Stimulated activated CD4-positive, alpha-beta T cell treated with anti-CD3 and anti-CD28 coated beads, Interleukin-1b, Interleukin-23, amount 100 ng/mL, for 48 hours (primary cell): ENCODE measurements around the gene THRB.

Source experiments
- DNase-seq: peaks from one replicate; pipeline ENCODE4 v3.0.0-alpha.2; 2020

The THRB gene

DNA sequence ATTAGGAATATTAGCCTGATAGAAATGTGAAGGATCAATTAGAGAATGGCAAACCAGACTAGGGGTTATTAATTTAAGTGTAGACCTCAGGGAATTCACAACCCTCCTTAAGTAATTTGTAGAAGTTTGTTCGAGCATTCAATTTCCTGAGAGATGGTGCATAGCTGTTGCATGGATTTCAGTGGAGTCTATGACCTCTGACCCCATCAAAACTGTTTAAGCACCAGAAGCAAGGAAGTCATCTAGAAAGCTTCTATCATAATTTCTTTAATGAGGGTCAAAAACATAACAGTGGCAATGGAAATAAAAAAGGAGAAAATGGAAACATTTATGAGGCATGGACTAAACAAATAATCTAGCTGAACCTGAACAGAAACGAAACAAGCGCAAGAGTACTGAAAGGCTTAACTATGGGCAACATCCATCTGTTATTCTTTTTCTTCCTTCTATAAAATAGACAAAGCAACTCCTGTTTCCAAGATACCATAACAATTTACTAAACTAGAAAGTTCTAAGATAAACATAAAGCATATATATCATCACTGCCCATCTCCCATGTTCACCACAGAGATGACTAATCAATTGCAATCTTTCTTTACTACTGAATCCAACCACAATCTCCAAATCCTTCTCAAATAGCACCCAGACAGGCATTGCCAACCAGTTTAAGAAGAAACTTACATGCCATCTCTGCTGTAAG is 151.4 kb downstream of the THRB start:
- no peak for DNase-seq

- no peak for DNase-seq
Observed at GRCh38 chr3:24342275-24342674, 152.4 kb downstream of the THRB start.

DNA sequence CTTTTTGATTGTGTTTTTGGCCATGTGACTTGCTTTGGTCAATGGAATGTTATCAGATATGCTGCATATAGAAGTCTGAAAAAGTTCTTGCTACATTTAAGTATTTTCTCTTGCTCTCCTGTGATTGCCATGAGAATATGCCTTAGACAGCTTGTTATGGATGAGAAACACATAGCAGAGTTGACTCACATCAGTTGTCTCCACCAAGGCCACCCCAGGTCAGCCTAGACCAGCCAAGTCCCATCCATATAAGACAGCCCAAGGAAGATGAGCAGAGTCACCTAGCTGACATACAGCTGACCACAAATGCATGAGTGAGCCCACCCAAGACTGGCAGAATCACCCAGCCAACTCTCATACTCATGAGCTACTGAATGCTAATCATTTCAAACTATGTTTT is 153.0 kb downstream of the THRB start:
- DNase-seq: no peak

GRCh38 chr3:24340966-24341365 is 153.7 kb downstream of the THRB start:
- DNase-seq: no peak

GRCh38 chr3:24340161-24340560 is 154.5 kb downstream of the THRB start:
- no peak for DNase-seq

GRCh38 chr3:24339266-24339825 is 155.3 kb downstream of the THRB start:
- no peak for DNase-seq

- DNase-seq: no peak
Observed at GRCh38 chr3:24338409-24339130, 156.1 kb downstream of the THRB start.

DNA sequence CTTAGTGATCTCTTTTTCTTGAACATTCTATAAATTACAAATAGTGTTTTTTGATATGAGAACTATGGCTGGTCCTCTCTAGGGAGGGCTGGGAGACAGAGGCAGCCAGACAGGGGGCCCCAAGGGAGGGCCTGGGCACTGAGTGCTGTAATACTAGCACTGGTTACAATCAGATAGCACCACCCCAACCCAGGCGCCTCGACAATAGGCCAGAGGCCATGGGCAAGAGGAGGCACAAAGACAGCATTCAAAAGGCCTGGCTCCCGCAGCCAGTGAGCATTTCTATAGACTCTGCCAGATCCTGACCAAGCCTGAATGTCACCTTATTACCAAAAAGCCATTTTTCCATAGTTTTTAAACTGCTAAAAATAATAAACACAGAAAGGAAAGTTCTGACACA is 158.5 kb downstream of the THRB start:
- no peak for DNase-seq

GRCh38 chr3:24332092-24332491 is 162.6 kb downstream of the THRB start:
- no peak for DNase-seq

DNA sequence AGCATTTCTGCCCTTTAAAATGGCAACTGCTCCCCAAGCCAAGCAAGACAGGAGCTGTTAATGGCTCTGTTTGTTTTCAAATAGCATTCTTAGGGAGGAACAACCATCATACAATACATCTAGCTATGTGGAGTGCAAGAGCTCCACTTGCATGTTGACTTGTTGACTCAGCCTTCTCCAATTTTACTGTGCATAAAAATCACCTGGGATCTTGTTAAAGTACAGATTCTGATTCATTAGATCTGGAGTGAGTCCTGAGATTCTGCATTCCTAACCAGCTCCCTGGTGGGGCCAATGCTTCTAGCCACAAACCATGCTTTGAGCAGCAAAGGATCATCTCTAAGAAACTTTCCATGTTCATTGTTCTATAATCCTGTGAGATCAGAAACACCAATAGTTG is 171.4 kb downstream of the THRB start:
- DNase-seq: no peak

DNA sequence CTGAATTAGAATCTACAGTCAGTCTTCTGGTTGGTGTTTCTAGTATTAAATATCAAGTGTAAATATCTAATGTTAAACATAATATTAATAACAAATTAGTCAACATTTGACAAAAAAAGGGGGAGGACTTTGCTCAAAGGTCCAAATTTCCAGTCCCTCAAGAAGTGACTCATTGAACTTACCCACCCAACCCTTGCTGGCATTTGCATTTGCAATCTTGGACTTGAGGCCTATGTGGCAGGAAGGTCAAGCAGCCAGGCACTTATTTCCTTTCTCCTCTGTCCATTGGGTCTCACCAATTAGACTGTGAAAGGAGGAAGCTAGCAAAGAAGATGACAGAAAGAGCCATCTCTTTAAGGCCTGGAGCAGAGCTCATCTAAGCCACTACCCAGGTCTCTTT is 174.0 kb downstream of the THRB start:
- no peak for DNase-seq

DNA sequence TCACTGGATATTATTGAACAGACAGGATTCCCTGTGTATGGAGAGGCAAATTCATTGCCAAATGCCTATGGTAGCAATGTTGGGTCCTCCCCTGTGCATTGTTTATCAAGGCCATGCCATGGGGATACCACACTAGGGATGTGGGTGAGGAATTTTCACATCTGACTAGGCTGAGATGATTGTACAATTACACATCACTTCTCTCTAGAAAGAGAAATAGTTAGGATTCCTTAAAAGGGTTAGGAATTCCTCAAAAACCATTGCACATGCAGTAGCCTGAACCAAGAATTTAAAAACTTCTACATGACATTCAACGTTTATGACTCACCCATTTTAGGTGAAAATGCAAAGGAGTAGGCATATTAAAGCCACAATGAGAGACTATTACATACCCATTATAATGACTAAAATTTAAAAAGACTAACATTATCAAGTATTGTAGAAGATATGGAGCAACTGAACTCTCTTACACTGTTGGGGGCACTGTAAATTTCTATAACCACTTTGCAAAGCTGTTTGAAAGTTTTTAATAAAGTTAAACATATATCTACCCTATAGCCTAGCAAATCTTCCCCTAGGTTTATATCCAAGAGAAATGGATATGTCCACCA is 175.9 kb downstream of the THRB start:
- no peak for DNase-seq

DNA sequence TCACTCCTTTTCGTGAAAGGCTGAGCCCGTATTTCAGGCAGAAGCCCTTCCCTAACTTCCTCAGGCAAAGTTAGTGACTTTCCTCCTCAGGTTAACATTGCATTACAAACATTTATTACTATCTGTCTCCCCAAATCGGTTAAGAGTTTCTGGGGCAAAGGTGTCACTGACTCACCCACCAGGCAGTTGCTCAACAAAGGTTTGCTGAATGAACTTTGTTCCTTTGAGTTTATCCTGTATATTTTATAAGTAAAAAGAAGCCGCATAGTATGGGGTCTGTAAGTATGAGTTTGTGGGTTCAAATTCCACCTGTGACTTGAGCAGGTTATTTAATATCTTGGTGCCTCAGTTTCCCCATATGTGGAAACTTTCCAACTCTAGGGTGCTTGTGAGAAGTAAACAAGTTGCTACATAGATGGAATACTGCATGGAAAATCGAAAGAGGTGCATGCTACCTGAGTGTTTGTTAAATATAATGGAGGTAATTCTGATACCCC is 177.7 kb downstream of the THRB start:
- no peak for DNase-seq

DNA sequence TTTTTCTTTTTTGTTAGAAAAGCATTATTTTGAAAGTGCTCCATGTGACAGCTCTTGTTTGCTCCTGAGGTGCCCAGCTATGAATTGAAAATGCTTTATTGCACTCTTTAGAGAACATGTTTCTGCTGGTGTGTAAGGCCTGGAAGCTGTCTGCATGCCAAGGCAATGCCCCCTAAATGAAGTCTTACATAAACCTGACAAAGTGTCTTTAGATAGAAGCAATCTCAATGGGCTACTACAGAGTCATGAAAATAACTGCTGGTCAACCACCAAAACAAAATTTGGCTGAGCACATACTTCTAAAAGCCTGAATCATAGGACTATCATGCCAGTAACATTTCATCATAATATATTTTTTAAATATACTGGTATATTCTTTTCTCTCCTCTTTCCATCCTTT is 178.7 kb downstream of the THRB start:
- DNase-seq: no peak

- DNase-seq: no peak
Observed at GRCh38 chr3:24315356-24315755, 179.3 kb downstream of the THRB start.

DNA sequence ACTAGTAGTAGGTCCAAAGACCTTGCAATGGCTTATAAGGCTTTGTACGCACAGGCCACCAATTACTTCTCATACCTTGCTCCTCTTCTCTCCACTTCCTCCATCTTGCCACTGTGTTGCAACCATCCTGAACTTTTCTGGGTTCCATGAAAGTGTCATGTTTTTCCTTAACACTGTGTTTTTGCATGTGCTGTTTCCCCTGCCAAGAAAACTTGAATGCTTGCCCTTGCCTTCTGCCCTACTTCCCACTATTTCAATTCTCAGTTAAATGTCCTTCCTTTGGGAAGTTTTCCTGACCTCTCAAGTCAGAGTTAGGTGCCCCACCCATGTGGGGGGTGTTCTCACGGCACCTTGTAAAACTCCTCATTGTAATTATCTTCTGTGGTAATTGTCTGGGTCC is 182.8 kb downstream of the THRB start:
- no peak for DNase-seq

DNA sequence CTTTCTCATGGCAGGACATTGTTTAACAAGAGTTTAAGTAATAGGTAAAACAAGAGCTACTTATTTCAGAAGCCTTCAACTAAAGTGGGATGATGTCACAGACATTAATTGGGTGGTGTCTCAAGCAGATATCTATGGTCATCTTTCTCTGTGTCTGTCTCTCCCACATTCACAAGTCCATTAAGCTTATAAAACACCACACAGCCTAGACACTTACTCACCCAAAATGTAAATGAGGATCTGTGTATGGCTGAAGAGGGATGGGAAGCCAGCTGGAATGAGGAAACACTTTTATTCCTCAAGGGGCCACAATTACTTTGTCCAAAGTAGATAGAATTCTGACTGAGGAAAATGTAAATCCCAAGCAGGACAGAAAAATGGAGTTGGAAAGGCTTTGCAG is 183.8 kb downstream of the THRB start:
- no peak for DNase-seq

DNA sequence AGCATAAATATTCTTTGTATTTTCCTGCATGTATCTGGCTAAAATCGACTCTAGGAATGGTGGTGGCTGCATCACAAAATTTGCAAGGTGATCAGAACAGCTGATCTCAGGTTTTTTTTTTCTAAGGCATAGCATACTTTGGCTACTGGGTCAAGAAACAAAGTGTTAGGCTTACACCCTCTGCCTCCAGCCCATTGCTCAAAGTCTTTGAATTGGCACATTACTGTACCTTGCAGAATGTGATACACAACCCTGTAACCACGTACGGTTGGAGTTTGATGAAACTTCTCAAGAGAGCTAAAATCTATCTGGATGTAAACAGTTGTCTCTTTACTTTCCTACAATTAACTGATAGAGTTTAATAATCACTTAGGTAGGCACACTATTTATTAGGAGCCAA is 188.1 kb downstream of the THRB start:
- DNase-seq: no peak

DNA sequence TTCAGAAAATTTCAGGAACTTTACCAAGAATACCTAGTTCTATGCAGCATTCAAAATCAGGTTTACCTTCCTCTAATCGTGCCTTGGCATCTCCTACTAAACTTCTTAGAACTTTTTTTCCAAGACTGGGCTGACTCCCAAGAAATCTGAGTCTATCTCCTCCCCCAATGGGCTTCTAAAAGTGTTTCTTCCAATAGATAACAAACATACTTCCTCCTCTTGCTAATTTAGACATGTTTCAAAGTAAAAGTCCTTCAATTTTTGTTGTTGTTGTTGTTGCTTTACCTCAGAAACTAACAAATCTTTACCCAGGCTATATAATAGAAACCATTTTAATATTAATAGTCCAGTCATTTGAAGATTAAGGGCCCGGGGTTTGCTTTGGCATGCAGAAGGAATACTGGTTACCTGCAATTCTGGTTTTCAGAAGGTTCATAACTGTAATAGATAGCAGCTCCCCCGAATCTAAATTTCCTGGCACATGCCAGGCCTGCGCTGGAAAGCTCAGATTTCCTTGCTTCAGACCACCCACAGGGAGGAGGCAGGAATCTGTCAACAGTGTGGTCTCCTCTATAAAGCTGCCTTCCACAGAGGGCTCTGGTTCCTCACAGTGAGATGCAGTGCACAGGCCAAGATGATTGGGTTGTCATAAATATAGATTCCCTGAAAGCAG is 188.7 kb downstream of the THRB start:
- DNase-seq: no peak

DNA sequence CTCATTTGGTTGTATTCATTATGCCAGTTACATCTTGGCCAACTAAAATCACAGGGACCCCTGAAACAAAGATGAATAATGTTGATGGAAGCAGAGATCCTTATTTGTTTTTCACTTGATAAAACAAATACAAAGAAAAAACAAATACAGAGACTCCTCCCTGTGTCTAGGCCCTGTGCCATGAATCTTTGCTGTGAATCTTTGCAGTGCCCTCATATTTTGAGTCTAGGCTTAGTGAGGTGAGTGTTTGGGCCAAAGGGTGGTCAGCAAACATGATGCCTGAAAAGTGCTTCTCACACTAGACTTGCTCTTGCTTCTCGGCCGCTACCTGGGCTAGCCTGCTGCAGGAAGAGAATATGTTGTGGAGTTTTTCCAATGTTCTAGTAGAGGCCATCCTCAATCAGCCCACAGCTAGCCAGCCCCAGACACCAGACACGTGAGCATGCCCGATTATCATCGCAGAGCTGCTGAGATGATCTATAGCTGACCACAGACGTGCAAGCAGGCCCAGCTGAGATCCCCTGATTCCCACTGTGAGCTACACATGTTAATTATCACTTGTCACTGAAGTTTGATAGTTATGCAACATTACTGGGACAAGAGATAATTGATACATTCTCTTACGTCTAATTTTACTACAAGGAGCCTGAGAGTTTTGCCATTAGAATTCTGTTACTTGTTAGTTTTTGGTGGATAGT is 191.4 kb downstream of the THRB start:
- DNase-seq: no peak

DNA sequence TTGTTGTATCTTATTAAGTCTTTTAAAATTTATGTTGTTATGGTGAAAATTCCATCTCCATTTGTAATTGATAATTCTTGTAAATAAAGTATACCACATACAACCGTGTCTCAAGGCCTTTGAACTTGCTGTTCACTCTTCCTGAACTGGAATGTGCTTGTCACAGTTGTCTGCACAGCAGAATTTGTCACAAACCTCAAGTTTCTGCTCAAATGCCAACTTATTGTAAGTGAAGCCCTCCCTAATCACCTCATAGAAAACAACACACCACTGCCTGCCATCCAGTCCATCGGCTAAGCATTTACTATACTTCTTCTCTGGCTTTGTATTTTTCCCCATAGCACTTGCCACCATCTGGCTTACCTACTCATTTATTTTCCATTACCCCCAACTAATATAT is 192.3 kb downstream of the THRB start:
- no peak for DNase-seq

DNA sequence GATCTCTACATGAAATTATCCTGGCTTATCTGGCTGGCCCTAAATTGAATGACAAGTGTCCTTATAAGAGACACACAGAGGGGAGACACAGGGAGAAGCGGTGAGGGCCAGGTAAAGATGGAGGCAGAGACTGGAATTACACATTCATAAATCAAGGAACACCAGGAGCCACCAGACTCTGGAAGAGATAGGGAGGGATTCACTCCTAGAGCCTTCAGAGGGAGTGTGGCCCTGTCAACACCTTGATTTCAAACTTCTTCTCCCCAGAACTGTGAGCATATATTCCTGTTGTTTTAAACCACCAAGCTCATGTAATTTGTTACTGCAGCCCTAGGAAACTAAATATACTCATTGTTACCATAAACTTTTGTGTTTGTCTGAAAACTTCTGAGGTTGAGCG is 193.7 kb downstream of the THRB start:
- no peak for DNase-seq
